Epithelial cell of prostate (primary cell): ENCODE results near the gene MYL11.

Experiments
- DNase-seq: peaks from one replicate; pipeline ENCODE4 v3.0.0-alpha.2; 2011; ENCODE audit warnings: low read depth, low spot score
- H3K27ac ChIP-seq: fragments of 450-650 bp; 2 replicates; pipeline ENCODE4 v1.5.1; 2017; ENCODE audit warnings: mild to moderate bottlenecking

Gene MYL11

GRCh38 chr16:30414159-30414558 is 39.6 kb downstream of the MYL11 start:
- H3K27ac ChIP-seq = peak overlapping the region; percentile 35
- no peak for DNase-seq

- DNase-seq = no peak
- no peak overlapping the region for H3K27ac ChIP-seq
Measured at GRCh38 chr16:30416047-30416603, 41.5 kb downstream of the MYL11 start.

GRCh38 chr16:30416624-30417528 is 42.3 kb downstream of the MYL11 start:
- H3K27ac ChIP-seq = peak overlapping the region; percentile 61
- no peak for DNase-seq

- peak overlapping the region; percentile 61 for H3K27ac ChIP-seq
- DNase-seq = peak; percentile 78
Measured at GRCh38 chr16:30417529-30418349, 43.1 kb downstream of the MYL11 start.

- DNase-seq = no peak
- H3K27ac ChIP-seq = peak overlapping the region; percentile 61
Measured at GRCh38 chr16:30418350-30419181, 44.0 kb downstream of the MYL11 start.

- no peak overlapping the region for H3K27ac ChIP-seq
- no peak for DNase-seq
Measured at GRCh38 chr16:30421010-30421409, 46.4 kb downstream of the MYL11 start.
